Measurements from ENCODE around the gene FAR1. TPM values are rescaled to one million over a fixed set of nuclear protein-coding genes. Genes with fewer than 3 reads are reported as not detected.

Gene FAR1
- total RNA-seq (2012; rRNA removed), result 89.4 and 119 TPM in 2 replicates
- 30.3 and 35.3 TPM in 2 replicates for polyA plus RNA-seq (2012; rRNA removed)
- polyA plus RNA-seq (2012; cell fraction: cytosol; rRNA removed), result 6.5 and 10.5 TPM in 2 replicates
- polyA plus RNA-seq (2012; cell fraction: nucleus; rRNA removed; ENCODE audit: low replicate concordance), result 4.8 and 43.7 TPM in 2 replicates
- Bru-seq, nascent RNA, result percentile 82 among the genes with signal in this experiment
- BruChase-seq, experiment 1, labeled RNA remaining after a 6-hour chase, result percentile 71 among the genes with signal in this experiment
- BruChase-seq, experiment 2, labeled RNA remaining after a 2-hour chase, result percentile 91 among the genes with signal in this experiment
- long read RNA-seq, full-length matches to known transcripts, result 44 of 52 reads
- long read RNA-seq, partial matches to known transcripts, result 1 of 52 reads
- long read RNA-seq, other reads (novel, unspliced or antisense), result 7 of 52 reads

- H2BK5ac ChIP-seq (ENCODE audit: low read depth, low read length, poor library complexity, severe bottlenecking), result peak within 1 kb of the TSS; percentile 4
- no TSS peak for BruUV-seq (replicated peaks)
- CTCF ChIA-PET, result interaction anchor here (0.9 kb wide), 1 partner anchor 13 kb away, joined by 3 read pairs; no protein-coding TSS in a partner anchor
- TF ChIP-seq NFE2L2 (IDR thresholded peaks at IDR 0.05; ENCODE audit: low read depth, low read length) (no peak), RFX5 (IDR thresholded peaks at IDR 0.05; ENCODE audit: low read depth, low read length) (peak; percentile 61; the same call in 1 of the 2 replicates), CHD1 (IDR thresholded peaks at IDR 0.05; ENCODE audit: low read depth, low read length) (no peak), MAZ (IDR thresholded peaks at IDR 0.05; ENCODE audit: borderline replicate concordance, low read depth, low read length) (peak; percentile 95), FOS (IDR thresholded peaks at IDR 0.05; ENCODE audit: low read depth, low read length) (peak; percentile 66), SMC3 (IDR thresholded peaks at IDR 0.05; ENCODE audit: low read depth, low read length) (no peak), RCOR1 (IDR thresholded peaks at IDR 0.05; ENCODE audit: insufficient replicate concordance, low read length) (no peak), CEBPB (IDR thresholded peaks at IDR 0.05; ENCODE audit: low read depth, low read length) (no peak), ELK1 (IDR thresholded peaks at IDR 0.05; ENCODE audit: borderline replicate concordance, low read depth, low read length) (no peak), POLR2A (IDR thresholded peaks at IDR 0.05; ENCODE audit: low read depth, low read length) (0 out of 2 replicates have a peak, but pooled peaks have one; percentile 51), MAFK (IDR thresholded peaks at IDR 0.05; ENCODE audit: low read depth, low read length) (no peak), CTCF (conservative IDR thresholded peaks at IDR 0.05; ENCODE audit: low read depth, low read length) (peak; percentile 62)
These were observed at the start of gene FAR1 for GRCh38 chr11:13668102-13668956. Gene FAR1 (plus strand): TSS chr11:13668668. CDS start chr11:13694766, 26,098 bp downstream.

More at GRCh38 chr11:13668102-13668956, at the start of gene FAR1:
- Histone ChIP-seq H3K4me1 (ENCODE audit: control insufficient read depth, insufficient read depth, low read length) (no peaks in the 10 kb centered on the region), H3K4me3 (ENCODE audit: insufficient read depth, low read depth, low read length) (peak within 1 kb of the TSS; percentile 60), H2AFZ (replicated peaks; ENCODE audit: low read length, poor library complexity) (peak within 1 kb of the TSS; percentile 98), H4K5ac (ENCODE audit: low read depth, low read length) (peak within 1 kb of the TSS; percentile 7), H3K9me1 (ENCODE audit: insufficient read depth, low read length) (0 out of 2 replicates have a peak, but pooled peaks cover 2% of the 10 kb centered on the region), H3K56ac (ENCODE audit: extremely low read depth, insufficient read depth, low read length) (peak within 1 kb of the TSS; percentile 25), H2AK5ac (ENCODE audit: low read depth, low read length) (peak within 1 kb of the TSS; percentile 6; the same call in 1 of the 2 replicates), H3K14ac (replicated peaks; ENCODE audit: low read depth, low read length) (peak within 1 kb of the TSS; percentile 61), H2BK15ac (ENCODE audit: low read depth, low read length) (no peak within 1 kb of the TSS), H3K27me3 (ENCODE audit: control insufficient read depth, insufficient read depth, low read length) (no peaks in the 10 kb centered on the region), H3K18ac (ENCODE audit: low read depth, low read length) (no peak within 1 kb of the TSS), H4K91ac (ENCODE audit: insufficient read depth, low read depth, low read length) (peak within 1 kb of the TSS; percentile 62; the same call in 1 of the 2 replicates), H3K4me2 (ENCODE audit: low read depth, low read length) (peak within 1 kb of the TSS; percentile 93), H2AK9ac (replicated peaks; ENCODE audit: low read depth, low read length, poor library complexity) (peak within 1 kb of the TSS; percentile 84), H3K23ac (ENCODE audit: low read depth, low read length) (peak within 1 kb of the TSS; percentile 65), H2BK120ac (ENCODE audit: low read depth, low read length) (peak within 1 kb of the TSS; percentile 32), H3K79me1 (ENCODE audit: low read depth in 1 of 2, low read length in 2 of 2) (peaks cover 6 to 24% of the 10 kb centered on the region in 2 experiments; a peak in 2 of 4 replicates), H4K20me1 (ENCODE audit: insufficient read depth, low read length) (peaks cover 20% of the 10 kb centered on the region; the same call in 1 of the 2 replicates), H3K4ac (ENCODE audit: low read depth, low read length) (peak within 1 kb of the TSS; percentile 62), H3K36me3 (ENCODE audit: control insufficient read depth, insufficient read depth, low read length) (no peaks in the 10 kb centered on the region), H3K9me3 (ENCODE audit: control insufficient read depth, insufficient read depth, low read length) (no peaks in the 10 kb centered on the region), H2BK20ac (ENCODE audit: low read depth, low read length) (no peak within 1 kb of the TSS), H3K27ac (ENCODE audit: insufficient read depth, low read length) (peak within 1 kb of the TSS; percentile 26), H3K9ac (ENCODE audit: low read depth, low read length) (peak within 1 kb of the TSS; percentile 85), H4K8ac (ENCODE audit: low read depth in 2 of 2, low read length in 2 of 2) (peak within 1 kb of the TSS; percentile 77 to 89)
- peak; percentile 99 for DNase-seq
- WGBS, 2 experiments (ENCODE audit: extremely low coverage in 2 of 2, insufficient read length in 1 of 2), result 0% methylated on average over 26 of the region's 104 CpGs; no CpG with 5 or more reads in 1 of the 2 experiments
- dilution Hi-C loops (cut with HindIII; ENCODE audit: low sequenced_read_pairs, unreplicated experiment) (no loop called here), intact Hi-C loops (cut with micrococcal nuclease) (no loop called here), in situ Hi-C loops (cut with MboI; ENCODE audit: low sequenced_read_pairs) (no loop called here)
- POLR2A ChIA-PET (ENCODE audit: unreplicated experiment), result interaction anchor here (0.6 kb wide), 1 partner anchor 28 kb away, joined by 3 read pairs; no protein-coding TSS in a partner anchor
- peak; percentile 98 for ATAC-seq (ENCODE audit: low read depth)
